K562 (cell line): ENCODE measurements around the gene ACP6. TPM values are rescaled to one million over a fixed set of nuclear protein-coding genes. Genes with fewer than 3 reads are reported as not detected.
A peak's percentile ranks its signal among the peaks of the same experiment; 100 is the strongest.

Experiments used
- CCAR2 ChIP-seq: fragments of 200-400 bp; formaldehyde crosslinking; IDR thresholded peaks from 2 replicates; pipeline ENCODE4 v1.6.1; 2017; ENCODE audit warnings: mild to moderate bottlenecking, low read depth, low read length
- COPS2 ChIP-seq: fragments of 450-650 bp; conservative IDR thresholded peaks from 2 replicates; pipeline ENCODE4 v1.6.1; 2016; ENCODE audit warnings: mild to moderate bottlenecking, moderate library complexity
- CTBP1 ChIP-seq: fragments of 450-650 bp; IDR thresholded peaks from 2 replicates; pipeline ENCODE4 v1.6.1; 2016; ENCODE audit warnings: borderline replicate concordance
- DMBX1 ChIP-seq: fragments of 250-450 bp; sonication (Bioruptor Pico); IDR thresholded peaks from 2 replicates; pipeline ENCODE4 v1.8.0; 2022; ENCODE audit warnings: inconsistent platforms, mild to moderate bottlenecking, moderate library complexity, borderline replicate concordance
- RAD21 ChIP-seq, 2 experiments: fragments of 250-450 bp in 1 of 2; fragments of 450-650 bp in 1 of 2; sonication (Bioruptor Pico) in 1 of 2; formaldehyde crosslinking in 1 of 2; IDR thresholded peaks in 1 of 2; conservative IDR thresholded peaks in 1 of 2; 2 replicates each; pipeline versions ENCODE4 v1.4.0 to v1.8.0; 2020 to 2022; ENCODE audit warnings: mild to moderate bottlenecking in 2 of 2, moderate library complexity in 1 of 2
- RBM15 ChIP-seq: fragments of 200-400 bp; formaldehyde crosslinking; IDR thresholded peaks from 2 replicates; pipeline ENCODE4 v1.6.1; 2018; ENCODE audit warnings: mild to moderate bottlenecking, low read length, moderate library complexity; ENCODE audit not compliant: insufficient read depth
- XRCC4 ChIP-seq: IDR thresholded peaks from one replicate; pipeline ENCODE4 v1.6.1; 2011; ENCODE audit not compliant: insufficient read depth, insufficient read length; ENCODE audit errors: extremely low read depth
- ZNF121 ChIP-seq: sonication (generic); formaldehyde crosslinking; conservative IDR thresholded peaks from 2 replicates; pipeline ENCODE4 v1.8.0; 2022; ENCODE audit warnings: missing genetic modification reagents
- ZNF239 ChIP-seq: fragments of 250-450 bp; sonication (Bioruptor Pico); IDR thresholded peaks from 2 replicates; pipeline ENCODE4 v1.4.0; 2020; ENCODE audit warnings: mild to moderate bottlenecking
- ZNF444 ChIP-seq: fragments of 250-450 bp; sonication (Bioruptor Pico); IDR thresholded peaks from 2 replicates; pipeline ENCODE4 v1.4.0; 2020; ENCODE audit warnings: mild to moderate bottlenecking, moderate library complexity
- ZNF764 ChIP-seq: fragments of 250-450 bp; sonication (Bioruptor Pico); IDR thresholded peaks from 2 replicates; pipeline ENCODE4 v1.4.0; 2020; ENCODE audit warnings: low read depth, mild to moderate bottlenecking, moderate library complexity
- polyA plus RNA-seq, 8 experiments: library from polyadenylated mRNA; depleted of rRNA in 4 of 8; stranded (reverse) in 5 of 8; unstranded in 3 of 8; fragments of >200 nt; fragmentation: Nextera tagmentation in 2 of 8; fragmentation: Illumina TruSeq in 1 of 8; extraction: Ambion mirVana in 2 of 8; extraction: Trizol in 1 of 8; gene quantifications; 2 replicates each; pipeline versions ENCODE4 v1.2.1 to v1.2.3, GENCODE V29; 2011 to 2014; ENCODE audit warnings: inconsistent platforms in 1 of 8, missing spikeins in 1 of 8
- total RNA-seq, 7 experiments: library from RNA; depleted of rRNA in 6 of 7; stranded (reverse); fragments of >200 nt in 6 of 7; fragmentation: Illumina TruSeq in 2 of 7; extraction: Trizol in 2 of 7; gene quantifications; 2 replicates each; pipeline versions ENCODE4 v1.2.1 to v1.2.3, GENCODE V29; 2011 to 2021; ENCODE audit warnings: low replicate concordance in 1 of 7
- TF ChIP-seq, protein P1 (sequence below), 2 experiments: fragments of 450-650 bp in 1 of 2; sonication (generic) in 1 of 2; formaldehyde crosslinking in 1 of 2; IDR thresholded peaks; 2 replicates each; pipeline versions ENCODE4 v1.7.1 to v1.9.0; 2016 to 2022; ENCODE audit warnings: inconsistent platforms in 1 of 2, mild to moderate bottlenecking in 1 of 2, missing genetic modification reagents in 1 of 2
- TF ChIP-seq, protein P2 (sequence below): fragments of 450-650 bp; formaldehyde crosslinking; IDR thresholded peaks from 2 replicates; pipeline ENCODE4 v1.4.0; 2022; ENCODE audit warnings: missing genetic modification characterization
- TF ChIP-seq, protein P3 (sequence below), 2 experiments: fragments of 450-650 bp in 1 of 2; sonication (generic) in 1 of 2; formaldehyde crosslinking; conservative IDR thresholded peaks; 2 replicates each; pipeline versions ENCODE4 v1.4.0 to v1.8.1; 2020 to 2022; ENCODE audit warnings: mild to moderate bottlenecking in 1 of 2, missing genetic modification reagents in 1 of 2

The ACP6 gene
- total and polyA plus RNA-seq, 9 of the 15 experiments (the other 6 are each of a cell fraction or from before 2014, with no cell fraction given): 0.05 to 1.4 (median 0.49) TPM

DNA sequence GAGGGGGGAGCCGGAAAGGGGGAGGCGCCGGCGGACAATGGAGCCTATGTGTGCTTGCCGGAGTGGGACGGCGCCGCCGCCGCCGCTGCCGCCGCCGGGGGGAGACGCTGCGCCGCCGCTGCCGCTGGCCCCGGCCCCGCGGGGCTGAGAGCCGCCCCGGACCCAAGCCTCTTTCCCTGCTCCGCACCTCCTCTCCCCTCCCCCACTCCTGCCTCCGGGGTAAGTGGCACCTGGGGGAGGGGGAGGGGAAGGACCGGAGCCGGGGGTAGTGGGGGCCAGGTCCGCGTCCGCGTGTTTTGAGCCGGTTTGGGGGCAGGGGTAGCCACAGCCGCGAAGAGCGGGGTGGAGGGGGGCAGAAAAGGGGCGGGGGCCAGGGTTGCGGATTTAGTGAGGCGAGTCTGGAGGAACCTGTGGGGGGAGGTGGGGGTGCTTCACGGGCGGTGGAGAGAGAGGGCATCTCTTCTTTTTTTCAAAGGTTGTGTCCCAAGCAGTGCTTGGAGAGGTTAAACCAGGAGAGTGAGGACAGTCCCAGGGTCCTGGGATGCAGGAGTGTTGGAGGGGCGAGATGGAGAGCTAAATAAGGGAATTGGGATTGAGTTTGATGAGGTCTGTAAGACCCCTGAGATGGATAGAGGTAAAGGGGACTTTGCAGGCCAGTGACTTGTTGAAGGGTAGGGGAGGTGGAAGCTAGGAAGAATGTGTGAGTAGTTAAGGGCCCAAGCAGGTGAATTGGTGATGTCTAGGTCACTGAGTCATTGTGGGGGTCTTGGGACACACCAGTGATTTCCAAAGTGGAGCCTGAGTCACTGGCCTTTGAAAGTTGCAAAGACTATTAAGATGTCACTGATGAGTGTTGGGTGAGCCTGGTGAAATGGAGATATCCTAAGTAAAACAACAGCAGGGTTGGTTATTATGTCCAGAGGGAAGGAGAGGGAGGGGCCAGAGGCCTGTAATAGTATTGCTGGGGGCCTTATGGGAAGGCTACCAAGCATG, 69.9 kb downstream of the ACP6 start (continued):
- TF ChIP-seq, protein P1, sequence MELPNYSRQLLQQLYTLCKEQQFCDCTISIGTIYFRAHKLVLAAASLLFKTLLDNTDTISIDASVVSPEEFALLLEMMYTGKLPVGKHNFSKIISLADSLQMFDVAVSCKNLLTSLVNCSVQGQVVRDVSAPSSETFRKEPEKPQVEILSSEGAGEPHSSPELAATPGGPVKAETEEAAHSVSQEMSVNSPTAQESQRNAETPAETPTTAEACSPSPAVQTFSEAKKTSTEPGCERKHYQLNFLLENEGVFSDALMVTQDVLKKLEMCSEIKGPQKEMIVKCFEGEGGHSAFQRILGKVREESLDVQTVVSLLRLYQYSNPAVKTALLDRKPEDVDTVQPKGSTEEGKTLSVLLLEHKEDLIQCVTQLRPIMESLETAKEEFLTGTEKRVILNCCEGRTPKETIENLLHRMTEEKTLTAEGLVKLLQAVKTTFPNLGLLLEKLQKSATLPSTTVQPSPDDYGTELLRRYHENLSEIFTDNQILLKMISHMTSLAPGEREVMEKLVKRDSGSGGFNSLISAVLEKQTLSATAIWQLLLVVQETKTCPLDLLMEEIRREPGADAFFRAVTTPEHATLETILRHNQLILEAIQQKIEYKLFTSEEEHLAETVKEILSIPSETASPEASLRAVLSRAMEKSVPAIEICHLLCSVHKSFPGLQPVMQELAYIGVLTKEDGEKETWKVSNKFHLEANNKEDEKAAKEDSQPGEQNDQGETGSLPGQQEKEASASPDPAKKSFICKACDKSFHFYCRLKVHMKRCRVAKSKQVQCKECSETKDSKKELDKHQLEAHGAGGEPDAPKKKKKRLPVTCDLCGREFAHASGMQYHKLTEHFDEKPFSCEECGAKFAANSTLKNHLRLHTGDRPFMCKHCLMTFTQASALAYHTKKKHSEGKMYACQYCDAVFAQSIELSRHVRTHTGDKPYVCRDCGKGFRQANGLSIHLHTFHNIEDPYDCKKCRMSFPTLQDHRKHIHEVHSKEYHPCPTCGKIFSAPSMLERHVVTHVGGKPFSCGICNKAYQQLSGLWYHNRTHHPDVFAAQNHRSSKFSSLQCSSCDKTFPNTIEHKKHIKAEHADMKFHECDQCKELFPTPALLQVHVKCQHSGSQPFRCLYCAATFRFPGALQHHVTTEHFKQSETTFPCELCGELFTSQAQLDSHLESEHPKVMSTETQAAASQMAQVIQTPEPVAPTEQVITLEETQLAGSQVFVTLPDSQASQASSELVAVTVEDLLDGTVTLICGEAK (IDR thresholded peaks at IDR 0.05): peak; percentile 34; the same call in 1 of the 2 replicates
- TF ChIP-seq, protein P1 (CRISPR knock-in tag; IDR thresholded peaks at IDR 0.05): no peak
- TF ChIP-seq COPS2 (no peak), RAD21 (CRISPR knock-in tag; conservative IDR thresholded peaks at IDR 0.05 in 1 of 2, IDR thresholded peaks at IDR 0.05 in 1 of 2) (peak in 1 of 2 experiments; percentile 43; a peak in 2 of 4 replicates), XRCC4 (no peak), ZNF121 (CRISPR knock-in tag) (no peak), ZNF764 (CRISPR knock-in tag) (no peak), CCAR2 (no peak), DMBX1 (CRISPR knock-in tag) (no peak), CTBP1 (no peak), RBM15 (no peak), ZNF444 (no peak), ZNF239 (CRISPR knock-in tag) (no peak)
- TF ChIP-seq, protein P2, sequence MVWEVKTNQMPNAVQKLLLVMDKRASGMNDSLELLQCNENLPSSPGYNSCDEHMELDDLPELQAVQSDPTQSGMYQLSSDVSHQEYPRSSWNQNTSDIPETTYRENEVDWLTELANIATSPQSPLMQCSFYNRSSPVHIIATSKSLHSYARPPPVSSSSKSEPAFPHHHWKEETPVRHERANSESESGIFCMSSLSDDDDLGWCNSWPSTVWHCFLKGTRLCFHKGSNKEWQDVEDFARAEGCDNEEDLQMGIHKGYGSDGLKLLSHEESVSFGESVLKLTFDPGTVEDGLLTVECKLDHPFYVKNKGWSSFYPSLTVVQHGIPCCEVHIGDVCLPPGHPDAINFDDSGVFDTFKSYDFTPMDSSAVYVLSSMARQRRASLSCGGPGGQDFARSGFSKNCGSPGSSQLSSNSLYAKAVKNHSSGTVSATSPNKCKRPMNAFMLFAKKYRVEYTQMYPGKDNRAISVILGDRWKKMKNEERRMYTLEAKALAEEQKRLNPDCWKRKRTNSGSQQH (CRISPR knock-in tag): no peak
- TF ChIP-seq, protein P3, sequence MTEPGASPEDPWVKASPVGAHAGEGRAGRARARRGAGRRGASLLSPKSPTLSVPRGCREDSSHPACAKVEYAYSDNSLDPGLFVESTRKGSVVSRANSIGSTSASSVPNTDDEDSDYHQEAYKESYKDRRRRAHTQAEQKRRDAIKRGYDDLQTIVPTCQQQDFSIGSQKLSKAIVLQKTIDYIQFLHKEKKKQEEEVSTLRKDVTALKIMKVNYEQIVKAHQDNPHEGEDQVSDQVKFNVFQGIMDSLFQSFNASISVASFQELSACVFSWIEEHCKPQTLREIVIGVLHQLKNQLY (CRISPR knock-in tag; conservative IDR thresholded peaks at IDR 0.05): no peak
